NCI-H1105 treated with DMSO at 0.1 percent for 48 hours (cell line): ENCODE measurements around the gene TRIM25.

Source experiments
- DNase-seq: peaks from one replicate; lab custom pipeline; 2025; lab: John Stamatoyannopoulos, UW

TRIM25 gene

DNA sequence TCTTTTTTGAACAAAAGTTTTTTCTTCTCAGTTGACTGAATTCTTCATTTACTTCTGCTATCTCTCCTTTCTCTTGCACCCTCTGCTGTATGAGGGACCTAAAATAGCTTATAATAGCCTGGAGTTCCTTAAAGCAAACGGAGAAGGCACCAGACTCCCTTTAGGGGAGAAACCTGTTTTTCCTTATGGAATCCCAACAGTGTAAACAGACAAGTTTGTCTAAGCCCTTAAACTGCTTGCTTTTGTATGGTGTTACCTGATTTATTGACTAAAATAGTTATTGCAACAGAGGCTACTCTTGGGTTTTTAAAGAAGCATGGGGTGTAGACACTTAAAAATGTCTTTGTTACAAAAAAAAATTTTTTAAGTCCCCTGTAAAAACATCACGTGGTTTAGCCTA, 12.9 kb upstream of the TRIM25 start:
- no peak for DNase-seq

DNA sequence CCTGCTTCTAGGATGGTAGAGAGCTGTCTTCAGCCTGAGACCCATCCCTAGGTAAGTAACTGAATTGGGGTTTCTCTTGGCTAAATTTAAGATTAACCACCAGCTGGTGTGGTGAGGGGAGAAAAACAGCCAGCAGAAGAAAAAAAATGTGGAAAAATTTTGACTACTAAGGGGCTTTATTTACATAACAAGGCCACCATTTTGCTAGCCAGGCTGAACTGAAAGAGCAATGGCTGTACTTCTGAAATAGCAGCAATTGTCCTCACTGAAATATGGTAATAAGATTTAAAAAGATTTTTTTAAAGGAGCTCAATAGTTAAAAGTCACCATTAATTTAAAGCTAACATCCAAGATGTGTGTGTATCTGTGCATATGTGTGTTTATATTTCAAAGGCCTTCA, 12.4 kb upstream of the TRIM25 start:
- DNase-seq = no peak

DNA sequence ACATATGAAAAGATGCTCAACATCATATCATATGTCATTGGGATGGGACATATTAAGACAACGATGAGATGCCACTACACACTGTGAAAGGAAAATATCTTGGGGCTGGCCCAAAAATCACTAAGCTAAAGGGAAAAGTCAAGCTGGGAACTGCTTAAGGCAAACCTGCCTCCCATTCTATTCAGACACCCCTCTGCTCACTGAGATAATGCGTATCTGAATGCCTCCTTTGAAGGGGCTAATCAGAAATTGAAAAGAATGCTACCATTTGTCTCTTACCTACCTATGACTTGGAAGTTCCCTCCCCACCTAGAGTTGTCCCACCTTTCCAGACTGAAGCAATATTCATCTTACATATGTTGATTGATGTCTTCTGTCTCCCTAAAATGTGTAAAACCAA, 11.2 kb upstream of the TRIM25 start:
- DNase-seq = no peak

DNA sequence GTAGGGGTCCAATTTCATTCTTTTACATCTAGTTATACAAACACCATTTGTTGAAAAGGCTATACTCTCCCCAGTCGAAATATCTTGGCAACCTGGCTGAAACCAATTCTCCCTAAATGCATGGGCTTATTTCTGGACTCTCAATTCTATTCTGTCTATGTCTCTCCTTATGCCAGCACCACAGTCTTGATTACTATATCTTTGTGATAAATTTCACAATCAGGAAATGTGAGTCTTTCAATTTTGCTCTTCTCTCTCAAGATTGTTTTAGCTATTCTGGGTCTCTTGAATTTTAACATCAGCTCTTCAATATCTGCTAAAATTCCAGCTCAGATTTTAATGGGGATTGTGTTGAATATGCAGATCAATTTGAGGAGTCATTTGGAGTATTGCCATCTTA, 5.9 kb upstream of the TRIM25 start:
- DNase-seq = no peak

DNA sequence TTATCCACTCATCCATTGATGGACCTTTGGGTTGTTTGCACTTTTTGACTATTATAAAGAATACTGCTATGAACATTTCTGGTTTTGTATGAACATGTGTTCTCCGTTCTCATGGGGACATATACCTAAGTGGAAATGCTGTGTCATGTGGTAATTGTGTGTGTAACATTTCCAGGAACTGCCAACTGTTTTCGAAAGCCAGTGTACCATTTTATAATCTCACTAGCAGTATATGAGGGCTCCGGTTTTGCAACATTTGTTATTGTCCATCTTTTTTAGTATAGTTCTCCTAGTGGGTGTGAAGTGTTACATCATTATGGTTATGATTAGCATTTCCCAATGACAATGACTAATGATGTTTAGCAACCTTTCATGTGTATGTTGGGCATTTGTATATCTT, 5.1 kb upstream of the TRIM25 start:
- no peak for DNase-seq

DNA sequence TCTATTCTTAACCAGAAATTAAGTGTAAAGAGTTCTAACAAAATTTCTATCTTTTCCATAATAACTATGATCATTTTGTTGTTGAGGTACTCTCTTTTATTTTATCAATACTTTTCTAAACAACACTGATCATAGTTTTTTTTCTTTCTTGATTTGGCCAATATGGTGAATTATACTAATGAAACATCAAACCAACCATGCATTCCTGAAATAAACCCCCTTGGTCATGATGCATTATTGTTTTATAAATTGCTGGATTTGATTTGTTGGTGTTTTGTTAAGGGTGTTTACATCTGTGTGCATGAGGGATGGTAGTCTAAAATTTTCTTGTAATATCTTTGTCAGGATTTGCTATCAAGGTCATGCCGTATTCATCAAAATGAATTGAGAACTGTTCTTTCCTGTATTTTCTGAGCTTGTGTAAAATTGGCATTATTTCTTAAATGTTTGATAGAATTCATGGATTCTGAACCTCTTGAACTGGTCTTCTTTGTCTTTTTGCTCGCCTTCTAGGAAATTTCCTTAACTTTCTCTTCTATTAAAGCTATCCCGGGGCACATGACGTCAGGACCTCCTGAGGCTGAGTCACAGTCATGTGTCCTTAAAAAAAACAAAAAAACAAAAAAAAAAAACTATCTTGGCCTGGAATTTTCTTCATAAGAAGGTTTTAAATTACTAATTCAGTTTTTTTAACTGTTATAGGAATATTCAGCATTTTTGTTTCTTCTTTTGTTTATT, 3.9 kb upstream of the TRIM25 start:
- no peak for DNase-seq

DNA sequence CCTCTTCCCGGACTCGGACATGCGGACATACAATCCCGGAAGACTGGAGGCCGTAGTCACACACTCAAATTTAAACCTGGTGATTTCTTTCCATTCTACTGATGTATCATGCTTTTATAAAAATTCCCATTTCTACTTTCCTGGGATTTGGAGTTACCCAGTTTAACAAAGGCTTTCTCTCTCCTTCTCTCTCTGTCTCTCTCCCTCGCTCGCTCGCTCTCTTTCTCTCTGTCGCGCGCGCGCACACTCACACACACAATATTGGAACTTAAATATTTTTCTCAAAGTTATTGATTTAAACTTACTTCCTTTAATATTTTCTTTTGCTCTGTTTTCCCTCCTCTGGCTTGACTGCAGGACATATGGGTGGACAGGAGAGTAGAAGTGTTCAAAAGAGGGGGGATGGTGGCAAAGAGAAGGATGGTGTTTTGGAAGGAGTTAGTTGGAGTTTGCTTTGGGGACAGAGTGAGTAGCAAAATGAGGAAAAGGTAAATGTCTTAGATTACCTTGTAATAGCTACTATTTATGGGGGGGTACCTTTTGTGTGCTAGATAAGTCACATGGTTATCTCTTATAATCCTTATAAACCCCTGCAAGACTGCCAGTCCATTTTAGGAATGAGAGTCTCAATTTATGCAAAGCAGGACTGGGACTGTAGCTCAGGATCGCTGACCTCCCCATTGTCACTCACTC, 878 bp upstream of the TRIM25 start:
- peak; percentile 20 for DNase-seq

DNA sequence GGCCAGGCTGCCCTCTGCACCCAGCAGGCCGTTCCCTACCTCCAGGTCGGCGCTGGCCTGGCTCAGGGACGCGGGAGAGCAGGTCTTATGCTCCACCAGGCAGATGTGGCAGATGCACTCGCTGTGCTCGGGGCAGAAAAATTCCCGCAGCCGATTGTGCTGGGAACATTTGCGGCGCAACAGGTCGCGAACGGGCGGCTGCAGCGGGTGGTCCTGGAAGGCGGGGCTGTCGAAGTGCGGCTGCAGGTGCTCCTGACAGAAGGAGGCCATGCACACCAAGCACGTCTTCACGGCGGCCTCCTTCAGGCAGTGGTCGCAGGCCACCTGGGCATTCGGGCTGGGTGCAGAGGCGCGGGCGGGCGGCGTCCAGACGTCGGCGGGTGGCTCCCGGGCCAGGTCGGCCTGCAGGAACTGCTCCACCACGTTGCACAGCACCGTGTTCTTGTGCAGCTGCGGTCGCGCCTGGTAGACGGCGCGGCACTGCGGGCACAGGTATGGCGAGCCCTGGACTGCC, 439 bp downstream of the TRIM25 start:
- peak; percentile 61 for DNase-seq

DNA sequence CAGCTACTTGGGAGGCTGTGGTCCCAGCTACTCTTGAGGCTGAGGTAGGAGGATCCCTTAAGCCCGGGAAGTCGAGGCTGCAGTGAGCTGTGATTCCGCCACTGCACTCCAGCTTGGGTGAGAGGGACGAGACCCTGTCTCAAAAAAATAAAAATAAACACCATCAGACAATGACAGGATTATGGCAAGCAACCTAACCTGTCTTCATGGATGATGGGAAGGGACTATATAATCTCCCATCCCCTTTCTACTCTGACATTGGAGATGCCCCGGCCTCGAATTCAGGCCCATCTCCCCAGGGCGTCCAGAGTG, 893 bp downstream of the TRIM25 start:
- no peak for DNase-seq

DNA sequence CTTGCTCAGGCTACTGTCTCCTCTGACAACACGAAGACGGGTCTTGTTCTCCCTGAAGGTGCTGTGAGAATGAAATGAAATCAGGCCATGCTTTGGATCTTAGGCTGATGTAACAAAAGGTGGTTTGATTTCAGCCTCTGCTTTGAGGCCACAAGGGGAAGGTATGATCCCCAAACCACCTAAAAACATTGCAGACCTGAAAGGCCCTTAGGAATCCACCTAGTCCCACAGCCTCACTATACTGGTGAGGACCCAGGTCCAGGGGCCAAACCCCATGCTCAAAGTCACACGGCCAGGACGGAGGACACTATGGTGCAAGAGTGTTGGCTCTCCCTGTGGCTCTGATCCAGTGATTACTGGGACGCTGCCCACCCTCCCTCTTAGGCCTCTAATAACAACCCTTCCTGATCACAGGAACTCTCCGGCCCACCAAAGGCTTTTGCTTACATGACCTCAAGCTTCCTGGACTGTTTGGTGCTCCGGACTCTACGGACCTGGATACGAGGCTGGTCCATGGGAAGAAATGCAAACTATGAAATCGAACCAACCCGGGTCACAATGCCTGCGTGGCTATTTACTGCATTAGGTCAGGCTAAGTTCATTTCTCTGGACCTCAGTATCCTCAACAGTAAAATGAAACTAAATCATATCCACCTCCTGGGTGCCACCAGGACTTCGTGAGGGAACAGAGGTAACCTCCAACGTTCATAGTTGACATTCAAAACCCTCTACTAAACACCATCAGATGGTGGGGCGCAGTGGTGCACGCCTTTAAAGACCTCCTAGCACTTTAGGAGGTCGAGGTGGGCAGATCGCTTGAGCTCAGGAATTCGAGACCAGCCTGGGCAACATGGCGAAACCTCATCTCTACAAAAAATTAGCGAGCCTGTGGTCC, 1.5 kb downstream of the TRIM25 start:
- DNase-seq = no peak

DNA sequence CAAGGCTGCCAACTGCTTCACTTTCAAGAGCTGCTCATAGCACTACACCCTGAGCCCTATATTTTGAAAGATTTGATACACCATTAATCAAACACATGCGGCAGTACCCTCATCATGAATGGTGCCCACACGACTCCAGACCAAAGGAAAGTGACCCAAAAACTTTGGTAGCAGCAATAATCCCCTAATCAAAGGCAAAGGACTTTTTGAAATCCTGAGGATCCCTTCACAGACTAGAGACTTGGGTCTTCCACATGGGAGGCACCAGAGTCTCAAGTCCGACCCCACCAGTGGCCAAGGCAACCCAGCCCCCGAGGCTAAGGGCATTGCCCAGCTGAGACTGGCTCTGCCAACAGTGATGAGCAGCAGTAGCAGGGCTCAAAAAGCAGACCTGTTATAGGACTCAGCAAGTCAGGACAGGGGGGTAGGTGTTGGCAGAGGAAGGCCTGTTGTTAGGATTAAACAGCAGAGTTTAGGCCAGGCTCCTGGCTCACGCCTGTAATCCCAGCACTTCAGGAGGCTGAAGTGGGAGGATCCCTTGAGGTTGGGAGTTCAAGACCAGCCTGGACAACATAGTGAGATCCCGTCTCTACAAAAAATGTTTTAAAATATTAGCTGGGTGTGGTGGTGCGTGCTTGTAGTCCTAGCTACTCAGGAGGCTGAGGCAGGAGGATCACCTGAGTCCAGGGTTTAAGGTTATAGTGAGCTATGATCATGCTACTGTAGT, 3.2 kb downstream of the TRIM25 start:
- DNase-seq = no peak

DNA sequence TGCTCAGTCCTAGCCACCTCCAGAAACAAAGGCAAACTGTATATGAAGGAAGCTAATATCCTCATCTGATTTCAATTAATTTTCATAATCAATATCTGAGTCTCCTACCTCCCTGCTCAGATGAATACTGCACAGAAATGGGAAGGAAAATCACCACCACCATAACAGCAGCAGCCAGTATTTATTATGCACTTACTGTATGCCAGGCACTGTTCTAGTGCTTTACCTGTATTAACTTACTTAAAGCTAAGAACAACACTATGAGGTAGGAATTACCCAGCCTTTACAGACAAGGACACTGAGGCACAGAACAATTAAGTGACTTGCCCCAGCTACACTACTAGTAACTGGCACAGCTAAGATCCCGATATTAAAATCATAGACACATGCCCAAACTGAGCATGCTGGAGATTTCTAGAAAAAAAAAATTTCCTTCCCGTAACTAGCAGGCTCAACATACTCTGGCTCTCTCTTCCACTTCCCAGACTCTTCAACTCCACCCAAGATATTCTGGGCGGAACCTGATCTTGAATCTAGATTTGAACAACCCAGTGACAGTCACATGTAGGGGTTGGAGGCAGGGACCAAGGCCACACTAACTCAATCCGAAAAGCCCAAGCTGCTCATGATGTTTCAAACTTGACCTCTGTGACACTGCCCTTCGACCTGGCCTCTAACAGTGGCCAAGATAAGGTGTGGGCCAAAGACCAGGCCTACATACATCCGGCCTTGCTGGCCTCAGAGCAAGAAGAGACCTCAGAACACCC, 3.9 kb downstream of the TRIM25 start:
- DNase-seq = no peak

DNA sequence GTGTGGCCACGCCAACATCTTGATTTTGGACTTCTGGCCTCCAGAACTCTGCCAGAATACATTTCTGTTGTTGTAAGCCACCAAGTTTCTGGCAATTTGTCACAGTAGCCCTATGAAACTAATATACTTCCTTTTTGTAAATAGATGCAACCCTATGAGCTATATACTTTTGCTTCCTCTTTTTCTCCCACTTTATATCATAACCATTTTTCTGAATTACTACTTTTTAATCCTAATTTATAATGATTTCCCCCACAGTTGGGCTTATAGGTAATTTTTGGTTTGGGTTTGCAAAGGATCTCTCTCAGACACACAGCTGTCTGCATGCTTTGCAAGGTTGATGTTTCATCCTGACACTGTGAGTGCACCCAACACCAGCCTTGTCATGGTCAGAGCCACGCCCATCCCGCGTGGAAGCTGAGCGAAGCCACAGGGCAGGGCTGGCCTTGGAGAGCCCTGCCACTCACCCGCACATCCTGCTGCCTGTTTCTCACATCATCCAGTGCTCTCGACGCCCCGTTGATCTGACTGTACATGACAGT, 5.8 kb downstream of the TRIM25 start:
- no peak for DNase-seq

DNA sequence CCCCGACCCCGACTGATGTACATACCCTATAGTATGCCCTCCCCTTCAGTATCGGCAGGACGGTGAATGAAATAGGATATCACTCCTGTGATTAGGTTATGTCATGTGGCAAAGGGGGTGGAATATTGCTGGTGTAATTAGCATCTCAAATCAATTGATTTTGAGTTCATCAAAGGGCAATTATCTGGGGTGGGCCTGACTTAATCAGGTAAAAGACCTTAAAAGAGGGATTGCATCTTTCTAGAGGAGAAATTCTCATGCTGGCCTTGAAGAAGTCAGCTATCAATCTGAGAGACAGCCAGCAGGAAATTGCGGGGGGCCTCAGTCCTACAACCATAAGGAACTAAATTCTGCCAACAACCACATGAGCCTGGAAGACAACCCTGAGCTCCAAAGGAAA, 10.3 kb downstream of the TRIM25 start:
- no peak for DNase-seq

DNA sequence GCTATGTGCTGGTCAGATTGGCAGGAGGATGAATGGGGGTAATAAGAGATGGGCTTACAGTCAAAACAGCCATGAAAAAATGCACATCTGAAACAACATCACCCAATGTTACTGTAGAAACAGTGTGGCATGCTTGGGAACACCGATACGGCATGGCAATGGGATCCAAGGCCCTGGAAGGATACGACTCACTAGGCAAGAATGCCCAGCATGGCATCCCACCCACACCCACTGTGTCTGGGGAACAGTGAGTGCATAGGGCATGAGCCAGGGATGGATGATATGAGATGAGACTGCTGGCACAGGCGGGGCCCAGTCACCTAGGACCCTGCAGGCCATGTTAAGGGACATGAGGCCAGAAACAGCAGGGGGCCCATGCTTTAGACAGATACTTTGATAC, 11.5 kb downstream of the TRIM25 start:
- no peak for DNase-seq

DNA sequence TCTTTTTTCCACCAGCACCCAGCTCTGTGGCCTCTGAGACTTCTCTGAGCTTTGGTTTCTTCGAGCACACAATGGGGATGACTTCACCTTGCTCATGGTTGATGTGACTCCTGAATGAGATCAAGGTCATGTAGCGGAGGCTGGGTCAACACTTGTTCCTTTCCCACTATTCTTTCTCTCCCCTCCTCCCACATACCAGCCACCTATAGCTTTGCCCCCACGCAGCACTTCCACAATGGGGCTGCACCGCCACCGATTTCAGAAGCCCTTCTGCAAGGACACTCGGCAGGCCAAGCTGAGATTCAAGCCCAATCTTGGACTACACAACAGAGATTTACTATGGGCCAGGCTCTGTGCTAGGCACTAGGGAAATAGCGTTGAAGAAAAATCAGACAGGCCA, 14.4 kb downstream of the TRIM25 start:
- no peak for DNase-seq

DNA sequence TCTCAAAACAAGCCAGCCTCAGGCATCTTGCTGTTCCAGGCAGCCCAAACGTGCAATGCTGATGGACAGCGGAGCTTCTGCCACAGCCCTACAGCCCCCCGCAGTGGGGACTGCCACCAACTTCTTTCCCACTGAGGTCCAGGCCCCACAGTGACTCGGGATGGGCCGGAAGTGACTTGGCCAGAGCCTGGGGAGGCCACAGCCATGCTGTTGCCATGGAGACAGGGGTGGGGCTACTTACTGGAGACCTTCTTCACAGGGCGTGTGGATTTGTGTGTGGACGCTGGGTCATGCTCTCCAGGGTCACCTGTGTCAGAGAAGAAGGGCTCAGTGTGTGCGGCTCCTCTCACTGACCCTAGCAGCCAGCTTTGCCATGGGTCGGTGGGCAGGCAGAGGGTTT, 15.0 kb downstream of the TRIM25 start:
- no peak for DNase-seq

DNA sequence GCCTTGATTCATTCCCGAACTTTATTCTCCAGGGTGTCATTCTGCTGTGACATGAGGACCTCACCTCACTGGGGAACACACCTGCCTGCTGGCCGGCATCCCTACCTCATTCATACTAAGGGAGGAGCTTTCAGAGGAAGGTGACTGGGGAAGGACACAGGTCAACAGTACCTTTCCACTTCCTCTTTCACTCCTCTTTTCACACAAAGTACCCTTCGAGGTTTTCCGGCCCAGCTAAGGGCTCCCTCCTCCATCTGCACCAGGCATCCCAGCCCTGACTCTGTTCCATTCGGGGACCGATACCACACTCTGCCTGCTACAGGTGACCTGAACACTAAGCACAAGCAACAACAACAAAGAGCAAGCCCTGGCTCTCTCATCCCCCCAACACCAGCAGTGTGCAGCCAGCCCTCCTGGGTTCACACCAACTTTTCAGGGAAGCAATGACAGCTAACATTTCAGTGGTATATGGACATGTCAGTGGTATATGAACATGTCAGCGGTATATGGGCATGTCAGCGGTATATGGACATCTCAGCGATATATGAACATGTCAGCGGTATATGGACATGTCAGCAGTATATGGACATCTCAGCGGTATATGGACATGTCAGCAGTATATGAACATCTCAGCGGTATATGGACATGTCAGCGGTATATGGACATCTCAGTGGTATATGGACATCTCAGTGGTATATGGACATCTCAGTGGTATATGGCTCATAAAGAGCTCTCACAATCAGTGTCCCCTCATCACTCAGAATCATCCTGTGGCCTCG, 16.0 kb downstream of the TRIM25 start:
- DNase-seq = no peak

DNA sequence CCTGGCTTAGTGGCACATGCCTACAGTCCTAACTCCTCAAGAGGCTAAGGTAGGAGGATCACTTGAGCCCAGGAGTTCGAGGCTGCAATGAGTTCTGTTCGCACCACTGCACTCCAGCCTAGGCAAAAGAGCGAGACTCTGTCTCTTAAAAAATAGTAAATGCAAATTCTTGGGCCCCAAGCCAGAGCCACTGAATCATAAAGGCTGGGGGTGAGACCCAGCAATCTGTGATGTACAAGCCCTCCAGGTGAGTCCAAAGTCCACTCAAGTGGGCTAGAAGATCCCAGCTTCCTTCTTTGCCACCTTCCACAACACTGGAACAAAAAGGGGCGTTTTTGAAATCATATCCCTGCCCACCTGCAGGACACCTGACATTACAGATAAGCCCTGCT, 16.9 kb downstream of the TRIM25 start:
- no peak for DNase-seq

DNA sequence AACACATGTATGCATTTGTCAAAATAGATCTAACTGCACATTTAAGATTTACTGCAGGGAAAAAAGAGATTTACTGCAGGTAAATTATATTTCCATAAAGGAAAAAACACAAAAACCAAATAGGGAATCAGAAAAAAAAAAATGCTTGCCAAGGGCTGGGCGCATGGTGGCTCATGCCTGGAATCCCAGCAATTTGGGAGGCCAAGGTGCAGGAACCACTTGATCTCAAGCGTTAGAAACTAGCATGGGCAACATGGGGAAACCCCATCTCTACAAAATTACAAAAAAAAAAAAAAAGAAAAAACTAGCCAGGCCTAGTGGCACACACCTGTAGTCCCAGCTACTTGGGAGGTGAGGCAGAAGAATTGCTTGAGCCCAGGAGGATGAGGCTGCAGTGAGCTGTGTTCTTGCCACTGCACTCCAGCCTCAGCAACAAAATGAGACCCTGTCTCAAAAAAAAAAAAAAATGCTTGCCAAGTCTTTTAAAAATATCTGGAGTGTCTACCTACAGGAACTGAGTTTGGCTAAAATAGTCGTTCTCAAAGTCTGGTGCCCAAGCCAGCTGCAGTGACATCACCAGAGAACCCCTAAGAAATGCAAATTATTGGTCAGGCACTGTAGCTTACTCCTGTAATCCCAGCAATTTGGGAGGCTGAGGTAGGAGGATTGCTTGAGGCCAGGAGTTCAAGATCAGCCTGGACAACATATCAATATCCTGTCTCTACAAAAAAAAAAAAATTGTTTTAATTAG, 17.5 kb downstream of the TRIM25 start:
- DNase-seq = no peak
